Endothelial cell of umbilical vein (primary cell): ENCODE data around the gene SERPINA1. TPM values are rescaled to one million over a fixed set of nuclear protein-coding genes. Genes with fewer than 3 reads are reported as not detected.

Source experiments
- BruUV-seq: library from RNA; stranded (reverse); fragments of 400-500 nt; replicated peaks from 2 replicates; lab custom pipeline; 2021; lab: Mats Ljungman, UMichigan
- CTCF ChIA-PET: fragments of 300-600, 350-600 bp; sonication (Branson Sonifier 250); formaldehyde crosslinking; loops from one replicate; lab custom pipeline; 2021; ENCODE audit warnings: antibody characterized with exemption, inconsistent platforms; lab: Charles Lee
- POLR2A ChIA-PET: fragments of 300-600, 350-600 bp; sonication (Branson Sonifier 250); formaldehyde crosslinking; loops from one replicate; lab custom pipeline; 2021; ENCODE audit warnings: antibody characterized with exemption, inconsistent platforms; lab: Charles Lee
- DNase-seq: peaks from one replicate; pipeline ENCODE4 v3.0.0-alpha.2; 2011; ENCODE audit warnings: low read depth, low spot score
- FAIRE-seq: peaks from 2 replicates; lab custom pipeline; 2011; peaks lifted over from hg19 to GRCh38; lab: Jason Lieb, UNC
- H2AFZ ChIP-seq: 2 replicates; pipeline ENCODE4 v1.6.0; 2012; ENCODE audit warnings: low read depth, low read length, control low read depth, inconsistent platforms
- H3K27ac ChIP-seq: 2 replicates; pipeline ENCODE4 v1.5.1; 2011; ENCODE audit warnings: low read depth, mild to moderate bottlenecking, control low read depth, low read length, moderate library complexity; ENCODE audit not compliant: insufficient read depth
- H3K27me3 ChIP-seq, 2 experiments: 2 replicates each; pipeline versions ENCODE4 v1.6.0 to v1.6.1; 2011; ENCODE audit warnings: low read length in 2 of 2, mixed read lengths in 1 of 2; ENCODE audit not compliant: control insufficient read depth in 2 of 2, insufficient read depth in 2 of 2
- H3K36me3 ChIP-seq, 2 experiments: 2 replicates in 1 of 2; 3 replicates in 1 of 2; pipeline ENCODE4 v1.5.1; 2011; ENCODE audit warnings: low read length in 2 of 2, mild to moderate bottlenecking in 1 of 2, moderate library complexity in 1 of 2; ENCODE audit not compliant: control insufficient read depth in 2 of 2, insufficient read depth in 2 of 2; ENCODE audit errors: extremely low read depth in 1 of 2
- H3K4me1 ChIP-seq: 3 replicates; pipeline ENCODE4 v1.5.1; 2011; ENCODE audit warnings: mild to moderate bottlenecking, low read length; ENCODE audit not compliant: control insufficient read depth, insufficient read depth; ENCODE audit errors: extremely low read depth
- H3K4me2 ChIP-seq: 2 replicates; pipeline ENCODE4 v1.6.1; 2011; ENCODE audit warnings: low read length, control low read depth, mixed read lengths; ENCODE audit not compliant: insufficient read depth
- H3K4me3 ChIP-seq, 3 experiments: fragments of 200-600 bp in 1 of 3; sonication (generic), shearing (Covaris generic) in 1 of 3; replicated peaks in 1 of 3; 2 replicates each; pipeline ENCODE4 v1.5.1; 2011 to 2016; ENCODE audit warnings: control low read depth in 3 of 3, low read length in 3 of 3, mild to moderate bottlenecking in 2 of 3, inconsistent platforms in 1 of 3, low read depth in 1 of 3, moderate library complexity in 1 of 3; ENCODE audit not compliant: insufficient read depth in 1 of 3
- H3K79me2 ChIP-seq: 2 replicates; pipeline ENCODE4 v1.6.0; 2012; ENCODE audit warnings: low read length, inconsistent platforms; ENCODE audit not compliant: control insufficient read depth, insufficient read depth
- H3K9ac ChIP-seq: replicated peaks from 2 replicates; pipeline ENCODE3; 2011; ENCODE audit warnings: low read length, control low read depth; ENCODE audit not compliant: insufficient read depth; ENCODE audit errors: extremely low read depth
- H3K9me1 ChIP-seq: replicated peaks from 3 replicates; pipeline ENCODE4 v1.6.0; 2011; ENCODE audit warnings: mild to moderate bottlenecking, low read length; ENCODE audit not compliant: control insufficient read depth, insufficient read depth; ENCODE audit errors: extremely low read depth
- H3K9me3 ChIP-seq: replicated peaks from 2 replicates; pipeline ENCODE4 v1.5.1; 2012; ENCODE audit warnings: low read length, inconsistent platforms; ENCODE audit not compliant: control insufficient read depth, insufficient read depth
- H4K20me1 ChIP-seq: replicated peaks from 2 replicates; pipeline ENCODE3; 2011; ENCODE audit warnings: mild to moderate bottlenecking, low read length; ENCODE audit not compliant: control insufficient read depth, insufficient read depth; ENCODE audit errors: extremely low read depth
- EZH2 ChIP-seq: IDR thresholded peaks from 2 replicates; pipeline ENCODE4 v1.6.1; 2012; ENCODE audit warnings: borderline replicate concordance, low read depth, mild to moderate bottlenecking, moderate library complexity, low read length, inconsistent platforms; ENCODE audit not compliant: severe bottlenecking
- FOS ChIP-seq: IDR thresholded peaks from 2 replicates; pipeline ENCODE4 v1.6.1; 2011; ENCODE audit warnings: mild to moderate bottlenecking, low read length, moderate library complexity, borderline replicate concordance; ENCODE audit not compliant: insufficient read depth
- GATA2 ChIP-seq: IDR thresholded peaks from 2 replicates; pipeline ENCODE4 v1.7.0; 2011; ENCODE audit warnings: low read depth, mild to moderate bottlenecking, moderate library complexity, mixed read lengths, low read length; ENCODE audit not compliant: insufficient read length, insufficient read depth
- JUN ChIP-seq: IDR thresholded peaks from 2 replicates; pipeline ENCODE4 v1.6.1; 2011; ENCODE audit warnings: borderline replicate concordance, low read depth; ENCODE audit not compliant: insufficient read length, insufficient read depth
- MYC ChIP-seq: IDR thresholded peaks from one replicate; pipeline ENCODE4 v1.6.1; 2011; ENCODE audit warnings: mild to moderate bottlenecking, low read depth, low read length
- POLR2A ChIP-seq: IDR thresholded peaks from 2 replicates; pipeline ENCODE4 v1.6.1; 2012; ENCODE audit warnings: low read depth, mild to moderate bottlenecking, control low read depth, low read length
- POLR2AphosphoS5 ChIP-seq: IDR thresholded peaks from 2 replicates; pipeline ENCODE4 v1.6.1; 2012; ENCODE audit warnings: low read depth, mild to moderate bottlenecking, control low read depth, low read length, moderate library complexity; ENCODE audit not compliant: insufficient read depth
- dilution Hi-C: fragments of 300-500 bp; cut with MboI; formaldehyde crosslinking; loops from one replicate; pipeline ENCODE4 v1.15.0; 2019; ENCODE audit warnings: low sequenced_read_pairs; ENCODE audit not compliant: extremely low pct_ligation_motif_present
- intact Hi-C: fragments of 100-400 bp; cut with micrococcal nuclease; formaldehyde crosslinking; loops from one replicate; pipeline ENCODE4 v1.10.0; 2022
- polyA plus RNA-seq, 4 experiments: library from polyadenylated mRNA; depleted of rRNA in 3 of 4; stranded (reverse) in 3 of 4; unstranded in 1 of 4; fragments of >200 nt; gene quantifications; 2 replicates each; pipeline versions ENCODE4 v1.2.1 to v1.2.3, GENCODE V29; 2011 to 2012; ENCODE audit warnings: missing spikeins in 1 of 4
- total RNA-seq: library from RNA; stranded (reverse); gene quantifications from 2 replicates; pipeline ENCODE4 v1.2.3, GENCODE V29; 2021
- TF ChIP-seq, protein P1 (sequence below): IDR thresholded peaks from 2 replicates; pipeline ENCODE4 v1.6.1; 2011; ENCODE audit not compliant: insufficient read depth, insufficient read length
- TF ChIP-seq, protein P2 (sequence below), 2 donors: IDR thresholded peaks; 1 replicate in 1 of 2; 2 replicates in 1 of 2; pipeline ENCODE4 v1.5.1; 2011; ENCODE audit warnings: low read length in 2 of 2, mild to moderate bottlenecking in 2 of 2, moderate library complexity in 2 of 2, control low read depth in 1 of 2, inconsistent platforms in 1 of 2, low read depth in 1 of 2; ENCODE audit not compliant: insufficient read depth in 1 of 2; ENCODE audit errors: extremely low read depth in 1 of 2

SERPINA1 gene
- total and polyA plus RNA-seq, 2 donors (not counting 3 experiments of a cell fraction or from before 2014, with no cell fraction given) = not detected

DNA sequence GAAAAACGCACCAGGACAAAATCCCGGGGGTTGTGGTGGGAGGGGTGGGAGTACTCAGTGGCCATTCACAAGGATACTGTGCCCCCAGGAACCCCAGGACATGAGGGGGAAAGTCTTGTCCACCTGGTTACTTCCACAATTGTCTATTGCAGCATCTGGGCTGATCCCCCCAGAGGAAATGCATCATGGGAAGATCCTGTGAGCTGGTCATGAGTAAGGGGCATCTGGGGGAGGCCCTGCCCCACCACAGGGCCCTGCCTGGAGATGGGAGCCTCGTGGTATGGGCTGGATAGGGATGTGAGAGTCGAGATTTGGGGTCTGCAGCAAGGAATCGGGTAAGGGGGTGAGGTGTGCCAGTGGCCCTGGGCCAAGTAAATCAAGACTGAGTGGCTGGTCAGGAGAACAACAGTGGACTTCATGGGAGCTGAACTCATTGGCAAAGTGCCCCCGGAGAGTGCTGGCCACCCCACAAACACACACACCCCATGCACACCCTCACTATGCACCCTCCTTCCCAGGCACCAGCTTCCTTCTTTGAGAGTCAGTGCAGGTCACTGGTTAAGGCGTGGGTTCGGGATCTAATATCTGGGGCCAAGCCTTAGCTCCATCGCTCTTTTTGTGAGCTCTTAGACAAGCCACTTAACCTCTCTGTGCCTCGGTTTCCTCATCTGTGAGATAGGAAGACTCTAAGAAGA lies 3.0 kb upstream of the SERPINA1 start:
- ChIA-PET CTCF (no interaction called here), POLR2A (no interaction called here)
- Histone ChIP-seq H3K9ac (no peak overlapping the region), H3K4me2 (no peak overlapping the region), H3K9me1 (no peaks in the 10 kb centered on the region), H3K4me1 (no peaks in the 10 kb centered on the region), H3K4me3 (no peak overlapping the region), H3K27me3 (no peaks in the 10 kb centered on the region), H3K9me3 (no peaks in the 10 kb centered on the region), H2AFZ (no peak overlapping the region), H3K36me3 (no peaks in the 10 kb centered on the region), H4K20me1 (no peaks in the 10 kb centered on the region), H3K79me2 (no peaks in the 10 kb centered on the region), H3K27ac (no peak overlapping the region)
- dilution Hi-C loops (no loop called here), intact Hi-C loops (no loop called here)
- FAIRE-seq (no peak), DNase-seq (no peak)
- TF ChIP-seq JUN (no peak), EZH2 (no peak), MYC (no peak), GATA2 (no peak), FOS (no peak), POLR2AphosphoS5 (no peak), POLR2A (no peak)
- TF ChIP-seq, protein P1, sequence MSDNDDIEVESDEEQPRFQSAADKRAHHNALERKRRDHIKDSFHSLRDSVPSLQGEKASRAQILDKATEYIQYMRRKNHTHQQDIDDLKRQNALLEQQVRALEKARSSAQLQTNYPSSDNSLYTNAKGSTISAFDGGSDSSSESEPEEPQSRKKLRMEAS = no peak
- TF ChIP-seq, protein P2, sequence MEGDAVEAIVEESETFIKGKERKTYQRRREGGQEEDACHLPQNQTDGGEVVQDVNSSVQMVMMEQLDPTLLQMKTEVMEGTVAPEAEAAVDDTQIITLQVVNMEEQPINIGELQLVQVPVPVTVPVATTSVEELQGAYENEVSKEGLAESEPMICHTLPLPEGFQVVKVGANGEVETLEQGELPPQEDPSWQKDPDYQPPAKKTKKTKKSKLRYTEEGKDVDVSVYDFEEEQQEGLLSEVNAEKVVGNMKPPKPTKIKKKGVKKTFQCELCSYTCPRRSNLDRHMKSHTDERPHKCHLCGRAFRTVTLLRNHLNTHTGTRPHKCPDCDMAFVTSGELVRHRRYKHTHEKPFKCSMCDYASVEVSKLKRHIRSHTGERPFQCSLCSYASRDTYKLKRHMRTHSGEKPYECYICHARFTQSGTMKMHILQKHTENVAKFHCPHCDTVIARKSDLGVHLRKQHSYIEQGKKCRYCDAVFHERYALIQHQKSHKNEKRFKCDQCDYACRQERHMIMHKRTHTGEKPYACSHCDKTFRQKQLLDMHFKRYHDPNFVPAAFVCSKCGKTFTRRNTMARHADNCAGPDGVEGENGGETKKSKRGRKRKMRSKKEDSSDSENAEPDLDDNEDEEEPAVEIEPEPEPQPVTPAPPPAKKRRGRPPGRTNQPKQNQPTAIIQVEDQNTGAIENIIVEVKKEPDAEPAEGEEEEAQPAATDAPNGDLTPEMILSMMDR (IDR thresholded peaks at IDR 0.05; ENCODE audit: extremely low read depth in 1 of 2, insufficient read depth in 1 of 2, low read depth in 1 of 2, low read length in 2 of 2) = no peak
- BruUV-seq = no TSS peak
